ENCODE measurements around the gene DENND10.
"Not testable (repeated sequence)": the region's sequence is repeated elsewhere in the genome, so short reads cannot be mapped to it uniquely, and the experiment has no call there.

The DENND10 gene

GRCh38 chr10:119104654-119105015 lies 722 bp downstream of the DENND10 start:
- no peak for TF ChIP-seq EZH2phosphoT487 (conservative IDR thresholded peaks at IDR 0.05; ENCODE audit: low read length)
- TF ChIP-seq CTCF (IDR thresholded peaks at IDR 0.05; ENCODE audit: insufficient read depth, low read length, poor library complexity, severe bottlenecking), result no peak
- Histone ChIP-seq H2AFZ (ENCODE audit: low read depth, low read length, severe bottlenecking) (peak overlapping the region; percentile 38), H3K4me3 (ENCODE audit: insufficient read depth, low read length, poor library complexity, severe bottlenecking) (peak overlapping the region; percentile 83), H3K9me2 (replicated peaks; ENCODE audit: insufficient read depth, low read length) (no peaks in the 10 kb centered on the region), H3K9ac (ENCODE audit: low read length) (peak overlapping the region; percentile 71), H3K79me2 (ENCODE audit: insufficient read depth, low read length) (peaks cover 13% of the 10 kb centered on the region), H3K36me3 (ENCODE audit: low read length) (no peaks in the 10 kb centered on the region), H3F3A (ENCODE audit: insufficient read depth) (peaks cover 36% of the 10 kb centered on the region), H3K9me3 (ENCODE audit: insufficient read depth, low read length) (no peaks in the 10 kb centered on the region), H3K27me3 (ENCODE audit: low read length) (no peaks in the 10 kb centered on the region), H3K4me2 (ENCODE audit: low read depth, low read length, poor library complexity, severe bottlenecking) (peak overlapping the region; percentile 97), H3K27ac (ENCODE audit: low read depth, low read length) (peak overlapping the region; percentile 72), H4K20me1 (ENCODE audit: low read depth, low read length) (no peaks in the 10 kb centered on the region)

- H3K4me3 ChIP-seq (ENCODE audit: insufficient read depth, low read length, poor library complexity, severe bottlenecking), result peak overlapping the region; percentile 83
- peak overlapping the region; percentile 72 for H3K27ac ChIP-seq (ENCODE audit: low read depth, low read length)
- no peaks in the 10 kb centered on the region for H4K20me1 ChIP-seq (ENCODE audit: low read depth, low read length)
- no peaks in the 10 kb centered on the region for H3K27me3 ChIP-seq (ENCODE audit: low read length)
- H3F3A ChIP-seq (ENCODE audit: insufficient read depth), result peaks cover 36% of the 10 kb centered on the region
- peak overlapping the region; percentile 71 for H3K9ac ChIP-seq (ENCODE audit: low read length)
- no peaks in the 10 kb centered on the region for H3K9me3 ChIP-seq (ENCODE audit: insufficient read depth, low read length)
- peaks cover 13% of the 10 kb centered on the region for H3K79me2 ChIP-seq (ENCODE audit: insufficient read depth, low read length)
- H2AFZ ChIP-seq (ENCODE audit: low read depth, low read length, severe bottlenecking), result no peak overlapping the region
- H3K4me2 ChIP-seq (ENCODE audit: low read depth, low read length, poor library complexity, severe bottlenecking), result peak overlapping the region; percentile 97
- TF ChIP-seq CTCF (IDR thresholded peaks at IDR 0.05; ENCODE audit: insufficient read depth, low read length, poor library complexity, severe bottlenecking), result no peak
- no peak for TF ChIP-seq EZH2phosphoT487 (conservative IDR thresholded peaks at IDR 0.05; ENCODE audit: low read length)
- H3K9me2 ChIP-seq (replicated peaks; ENCODE audit: insufficient read depth, low read length), result no peaks in the 10 kb centered on the region
- H3K36me3 ChIP-seq (ENCODE audit: low read length), result no peaks in the 10 kb centered on the region
These were observed 1.2 kb downstream of the DENND10 start for GRCh38 chr10:119105155-119105554.

GRCh38 chr10:119105899-119106298 lies 2.0 kb downstream of the DENND10 start:
- not testable (repeated sequence) for H2AFZ ChIP-seq (ENCODE audit: low read depth, low read length, severe bottlenecking); H3K4me3 ChIP-seq (ENCODE audit: insufficient read depth, low read length, poor library complexity, severe bottlenecking); H4K20me1 ChIP-seq (ENCODE audit: low read depth, low read length); H3K9me2 ChIP-seq (replicated peaks; ENCODE audit: insufficient read depth, low read length); H3K9me3 ChIP-seq (ENCODE audit: insufficient read depth, low read length); H3K36me3 ChIP-seq (ENCODE audit: low read length); H3K27me3 ChIP-seq (ENCODE audit: low read length)
- peaks cover 13% of the 10 kb centered on the region for H3K79me2 ChIP-seq (ENCODE audit: insufficient read depth, low read length)
- H3K4me2 ChIP-seq (ENCODE audit: low read depth, low read length, poor library complexity, severe bottlenecking), result peak overlapping the region; percentile 97
- peak overlapping the region; percentile 71; the same call in 1 of the 2 replicates for H3K9ac ChIP-seq (ENCODE audit: low read length)
- H3F3A ChIP-seq (ENCODE audit: insufficient read depth), result peaks cover 30% of the 10 kb centered on the region
- 0 out of 2 replicates have a peak overlapping the region, but pooled peaks have one; percentile 17 for H3K27ac ChIP-seq (ENCODE audit: low read depth, low read length)

GRCh38 chr10:119107106-119107505 lies 3.2 kb downstream of the DENND10 start:
- H3K36me3 ChIP-seq (ENCODE audit: low read length), result not testable (repeated sequence)

GRCh38 chr10:119107771-119108170 lies 3.9 kb downstream of the DENND10 start:
- H4K20me1 ChIP-seq (ENCODE audit: low read depth, low read length), result not testable (repeated sequence)

More at GRCh38 chr10:119107106-119107505, 3.2 kb downstream of the DENND10 start:
- not testable (repeated sequence) for H3K4me2 ChIP-seq (ENCODE audit: low read depth, low read length, poor library complexity, severe bottlenecking); H3K9me2 ChIP-seq (replicated peaks; ENCODE audit: insufficient read depth, low read length); H3K9me3 ChIP-seq (ENCODE audit: insufficient read depth, low read length); H3K9ac ChIP-seq (ENCODE audit: low read length); H2AFZ ChIP-seq (ENCODE audit: low read depth, low read length, severe bottlenecking); H3K27me3 ChIP-seq (ENCODE audit: low read length); H4K20me1 ChIP-seq (ENCODE audit: low read depth, low read length); H3K4me3 ChIP-seq (ENCODE audit: insufficient read depth, low read length, poor library complexity, severe bottlenecking); H3K27ac ChIP-seq (ENCODE audit: low read depth, low read length)
- Histone ChIP-seq H3F3A (ENCODE audit: insufficient read depth) (peaks cover 28% of the 10 kb centered on the region), H3K79me2 (ENCODE audit: insufficient read depth, low read length) (peaks cover 13% of the 10 kb centered on the region)

More at GRCh38 chr10:119107771-119108170, 3.9 kb downstream of the DENND10 start:
- not testable (repeated sequence) for H3K9me3 ChIP-seq (ENCODE audit: insufficient read depth, low read length); H3K4me2 ChIP-seq (ENCODE audit: low read depth, low read length, poor library complexity, severe bottlenecking); H3K9me2 ChIP-seq (replicated peaks; ENCODE audit: insufficient read depth, low read length); H3K4me3 ChIP-seq (ENCODE audit: insufficient read depth, low read length, poor library complexity, severe bottlenecking); H3K27ac ChIP-seq (ENCODE audit: low read depth, low read length); H3K9ac ChIP-seq (ENCODE audit: low read length); H3K27me3 ChIP-seq (ENCODE audit: low read length); H2AFZ ChIP-seq (ENCODE audit: low read depth, low read length, severe bottlenecking)
- Histone ChIP-seq H3K79me2 (ENCODE audit: insufficient read depth, low read length) (peaks cover 13% of the 10 kb centered on the region), H3F3A (ENCODE audit: insufficient read depth) (peaks cover 21% of the 10 kb centered on the region), H3K36me3 (ENCODE audit: low read length) (peaks cover 11% of the 10 kb centered on the region; the same call in 1 of the 2 replicates)
